ENCODE measurements around the gene ARL13A.

DNA sequence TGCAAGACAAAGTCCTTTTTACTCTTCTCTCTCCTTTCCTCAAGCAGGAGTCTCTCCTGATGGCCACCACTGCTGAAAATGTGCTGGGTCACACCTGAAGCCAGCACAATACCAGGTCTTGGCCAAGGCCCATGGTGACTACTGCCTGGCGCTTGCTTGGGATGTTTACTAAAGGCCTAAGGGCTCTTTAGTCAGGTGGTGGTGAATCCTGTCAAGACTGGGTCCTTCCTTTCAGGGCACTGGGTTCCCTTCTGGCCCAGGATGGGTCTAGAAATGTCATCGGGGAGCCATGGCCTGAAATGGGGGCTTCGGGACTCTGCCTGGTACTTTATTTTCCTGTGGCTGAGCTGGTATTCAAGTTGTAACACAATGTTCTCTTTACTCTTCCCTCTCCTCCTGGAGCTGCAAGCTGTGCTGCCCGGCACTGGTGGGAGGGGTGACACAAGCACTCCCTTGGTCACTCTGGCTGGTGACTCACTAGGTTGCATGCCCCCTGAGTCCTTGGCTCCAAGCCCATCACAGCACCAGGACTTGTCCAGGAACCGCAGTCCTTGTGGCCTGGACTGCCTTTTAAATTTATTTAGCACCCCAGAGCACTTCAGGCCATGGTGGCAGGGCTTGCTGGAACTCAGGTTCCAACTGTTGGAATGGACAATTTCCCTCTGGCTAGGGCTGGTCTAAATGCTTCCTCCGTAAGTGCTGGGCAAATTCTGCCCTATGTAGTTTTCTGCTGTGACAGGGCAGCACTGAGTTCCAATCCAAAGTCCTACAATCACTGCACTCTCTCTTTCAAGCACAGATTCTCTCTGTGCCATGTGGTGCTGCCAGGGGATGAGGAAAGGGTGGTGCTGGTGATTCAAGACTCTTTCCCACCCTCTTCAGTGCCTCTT, 11.3 kb downstream of the ARL13A start:
- TF ChIP-seq, protein P1, sequence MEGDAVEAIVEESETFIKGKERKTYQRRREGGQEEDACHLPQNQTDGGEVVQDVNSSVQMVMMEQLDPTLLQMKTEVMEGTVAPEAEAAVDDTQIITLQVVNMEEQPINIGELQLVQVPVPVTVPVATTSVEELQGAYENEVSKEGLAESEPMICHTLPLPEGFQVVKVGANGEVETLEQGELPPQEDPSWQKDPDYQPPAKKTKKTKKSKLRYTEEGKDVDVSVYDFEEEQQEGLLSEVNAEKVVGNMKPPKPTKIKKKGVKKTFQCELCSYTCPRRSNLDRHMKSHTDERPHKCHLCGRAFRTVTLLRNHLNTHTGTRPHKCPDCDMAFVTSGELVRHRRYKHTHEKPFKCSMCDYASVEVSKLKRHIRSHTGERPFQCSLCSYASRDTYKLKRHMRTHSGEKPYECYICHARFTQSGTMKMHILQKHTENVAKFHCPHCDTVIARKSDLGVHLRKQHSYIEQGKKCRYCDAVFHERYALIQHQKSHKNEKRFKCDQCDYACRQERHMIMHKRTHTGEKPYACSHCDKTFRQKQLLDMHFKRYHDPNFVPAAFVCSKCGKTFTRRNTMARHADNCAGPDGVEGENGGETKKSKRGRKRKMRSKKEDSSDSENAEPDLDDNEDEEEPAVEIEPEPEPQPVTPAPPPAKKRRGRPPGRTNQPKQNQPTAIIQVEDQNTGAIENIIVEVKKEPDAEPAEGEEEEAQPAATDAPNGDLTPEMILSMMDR (IDR thresholded peaks at IDR 0.05; ENCODE audit: insufficient read depth, low read length), result no peak
- TF ChIP-seq, protein P2, sequence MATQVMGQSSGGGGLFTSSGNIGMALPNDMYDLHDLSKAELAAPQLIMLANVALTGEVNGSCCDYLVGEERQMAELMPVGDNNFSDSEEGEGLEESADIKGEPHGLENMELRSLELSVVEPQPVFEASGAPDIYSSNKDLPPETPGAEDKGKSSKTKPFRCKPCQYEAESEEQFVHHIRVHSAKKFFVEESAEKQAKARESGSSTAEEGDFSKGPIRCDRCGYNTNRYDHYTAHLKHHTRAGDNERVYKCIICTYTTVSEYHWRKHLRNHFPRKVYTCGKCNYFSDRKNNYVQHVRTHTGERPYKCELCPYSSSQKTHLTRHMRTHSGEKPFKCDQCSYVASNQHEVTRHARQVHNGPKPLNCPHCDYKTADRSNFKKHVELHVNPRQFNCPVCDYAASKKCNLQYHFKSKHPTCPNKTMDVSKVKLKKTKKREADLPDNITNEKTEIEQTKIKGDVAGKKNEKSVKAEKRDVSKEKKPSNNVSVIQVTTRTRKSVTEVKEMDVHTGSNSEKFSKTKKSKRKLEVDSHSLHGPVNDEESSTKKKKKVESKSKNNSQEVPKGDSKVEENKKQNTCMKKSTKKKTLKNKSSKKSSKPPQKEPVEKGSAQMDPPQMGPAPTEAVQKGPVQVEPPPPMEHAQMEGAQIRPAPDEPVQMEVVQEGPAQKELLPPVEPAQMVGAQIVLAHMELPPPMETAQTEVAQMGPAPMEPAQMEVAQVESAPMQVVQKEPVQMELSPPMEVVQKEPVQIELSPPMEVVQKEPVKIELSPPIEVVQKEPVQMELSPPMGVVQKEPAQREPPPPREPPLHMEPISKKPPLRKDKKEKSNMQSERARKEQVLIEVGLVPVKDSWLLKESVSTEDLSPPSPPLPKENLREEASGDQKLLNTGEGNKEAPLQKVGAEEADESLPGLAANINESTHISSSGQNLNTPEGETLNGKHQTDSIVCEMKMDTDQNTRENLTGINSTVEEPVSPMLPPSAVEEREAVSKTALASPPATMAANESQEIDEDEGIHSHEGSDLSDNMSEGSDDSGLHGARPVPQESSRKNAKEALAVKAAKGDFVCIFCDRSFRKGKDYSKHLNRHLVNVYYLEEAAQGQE (IDR thresholded peaks at IDR 0.05; ENCODE audit: insufficient replicate concordance, low read depth), result no peak
- TF ChIP-seq POLR2AphosphoS5 (IDR thresholded peaks at IDR 0.05; ENCODE audit: low read depth) (no peak), GABPA (IDR thresholded peaks at IDR 0.05; ENCODE audit: low read depth) (no peak)
